B cell (primary cell): ENCODE results near the gene OSBP2. TPM values are rescaled to one million over a fixed set of nuclear protein-coding genes. Genes with fewer than 3 reads are reported as not detected.

Experiments
- ATAC-seq: fragments of 200-7000 bp; cut with Tn5 transposase; one replicate; pipeline ENCODE4 v1.10.0; 2021; ENCODE audit warnings: low read depth, mild to moderate bottlenecking, moderate number of reproducible peaks, moderate library complexity
- CTCF ChIA-PET: fragments of 350-600 bp; sonication (Branson Sonifier 250); formaldehyde crosslinking; loops from one replicate; lab custom pipeline; 2021; ENCODE audit warnings: antibody characterized with exemption, inconsistent platforms; lab: Charles Lee
- POLR2A ChIA-PET: fragments of 350-600 bp; sonication (Branson Sonifier 250); formaldehyde crosslinking; loops from one replicate; lab custom pipeline; 2021; ENCODE audit warnings: antibody characterized with exemption; lab: Charles Lee
- DNase-seq: peaks from one replicate; pipeline ENCODE4 v3.0.0; 2013
- H2AFZ ChIP-seq: 2 replicates; pipeline ENCODE4 v1.6.1; 2012; ENCODE audit warnings: mild to moderate bottlenecking, low read depth, low read length; ENCODE audit not compliant: insufficient read depth, poor library complexity, severe bottlenecking
- H3K27ac ChIP-seq, 2 donors: 1 replicate in 1 of 2; 2 replicates in 1 of 2; pipeline ENCODE4 v1.5.1; 2012 to 2013; ENCODE audit warnings: low read length in 2 of 2, mild to moderate bottlenecking in 2 of 2, moderate library complexity in 1 of 2
- H3K27me3 ChIP-seq, 4 experiments: fragments of 200-600 bp in 1 of 4; sonication (generic) in 1 of 4; replicated peaks in 1 of 4; 1 replicate in 2 of 4; 2 replicates in 2 of 4; pipeline versions ENCODE4 v1.6.1 to v1.7.0; 2013 to 2016; ENCODE audit warnings: low read length in 3 of 4, mild to moderate bottlenecking in 2 of 4, mixed read lengths in 1 of 4, moderate library complexity in 1 of 4; ENCODE audit not compliant: insufficient read depth in 4 of 4, control insufficient read depth in 3 of 4; ENCODE audit errors: control extremely low read depth in 1 of 4
- H3K36me3 ChIP-seq, 2 experiments: replicated peaks in 1 of 2; 1 replicate in 1 of 2; 2 replicates in 1 of 2; pipeline versions ENCODE4 v1.6.1 to v1.7.1; 2013; ENCODE audit warnings: low read length in 1 of 2; ENCODE audit not compliant: insufficient read depth in 2 of 2, control insufficient read depth in 1 of 2; ENCODE audit errors: control extremely low read depth in 1 of 2, extremely low read depth in 1 of 2
- H3K4me1 ChIP-seq, 2 donors: fragments of 200-600 bp in 1 of 2; sonication (generic) in 1 of 2; 1 replicate in 1 of 2; 2 replicates in 1 of 2; pipeline versions ENCODE4 v1.5.1 to v1.6.1; 2013 to 2017; ENCODE audit warnings: low read length in 2 of 2; ENCODE audit not compliant: control insufficient read depth in 2 of 2, insufficient read depth in 2 of 2
- H3K4me2 ChIP-seq: replicated peaks from 2 replicates; pipeline ENCODE3; 2012; ENCODE audit warnings: mild to moderate bottlenecking, low read depth, low read length; ENCODE audit not compliant: poor library complexity, severe bottlenecking
- H3K4me3 ChIP-seq, 5 experiments: fragments of 200-600 bp in 1 of 5; sonication (generic) in 1 of 5; 1 replicate in 3 of 5; 2 replicates in 2 of 5; pipeline versions ENCODE4 v1.5.1 to v1.7.0; 2011 to 2016; ENCODE audit warnings: low read length in 4 of 5, mild to moderate bottlenecking in 4 of 5, low read depth in 2 of 5, control low read depth in 1 of 5, moderate library complexity in 1 of 5; ENCODE audit not compliant: insufficient read depth in 1 of 5; ENCODE audit errors: control extremely low read depth in 1 of 5, extremely low read depth in 1 of 5
- H3K79me2 ChIP-seq: fragments of 200-600 bp; sonication (generic); one replicate; pipeline ENCODE4 v1.6.0; 2016; ENCODE audit warnings: low read length; ENCODE audit not compliant: control insufficient read depth, insufficient read depth
- H3K9ac ChIP-seq: fragments of 200-600 bp; sonication (generic); 2 replicates; pipeline ENCODE4 v1.6.1; 2017; ENCODE audit warnings: mild to moderate bottlenecking, low read length, moderate library complexity
- H3K9me3 ChIP-seq, 3 donors: one replicate each; pipeline versions ENCODE4 v1.6.1 to v1.7.1; 2013; ENCODE audit warnings: low read length in 2 of 3; ENCODE audit not compliant: control insufficient read depth in 2 of 3, insufficient read depth in 1 of 3; ENCODE audit errors: control extremely low read depth in 1 of 3
- H4K20me1 ChIP-seq: 2 replicates; pipeline ENCODE4 v1.6.0; 2012; ENCODE audit warnings: mild to moderate bottlenecking, low read length; ENCODE audit not compliant: insufficient read depth, control insufficient read depth, poor library complexity, severe bottlenecking
- H3K27ac Mint-ChIP-seq: one replicate; pipeline ENCODE4 v1.8.0; 2021; ENCODE audit warnings: mixed read lengths
- H3K27me3 Mint-ChIP-seq: one replicate; pipeline ENCODE4 v1.8.0; 2021; ENCODE audit warnings: mixed read lengths
- H3K4me1 Mint-ChIP-seq: one replicate; pipeline ENCODE4 v1.8.0; 2021; ENCODE audit warnings: mixed read lengths
- H3K4me3 Mint-ChIP-seq: one replicate; pipeline ENCODE4 v1.8.0; 2021; ENCODE audit warnings: mixed read lengths
- H3K9me3 Mint-ChIP-seq: one replicate; pipeline ENCODE4 v1.8.0; 2022; ENCODE audit warnings: mixed read lengths; ENCODE audit not compliant: insufficient read depth
- CTCF ChIP-seq: fragments of 200-600 bp; IDR thresholded peaks from one replicate; pipeline ENCODE4 v1.8.0; 2022; ENCODE audit warnings: antibody characterized with exemption, mild to moderate bottlenecking
- EZH2 ChIP-seq: IDR thresholded peaks from 2 replicates; pipeline ENCODE4 v1.6.1; 2012; ENCODE audit warnings: borderline replicate concordance, low read depth, mild to moderate bottlenecking, moderate library complexity, low read length; ENCODE audit not compliant: insufficient read depth, poor library complexity, severe bottlenecking
- WGBS: methylation state at CpG from one replicate; pipeline ENCODE4 v1.1.5; 2013; ENCODE audit warnings: missing lambda C conversion rate; ENCODE audit not compliant: insufficient coverage; 5-methylcytosine and 5-hydroxymethylcytosine counted together
- intact Hi-C: fragments of 100-400 bp; cut with micrococcal nuclease; formaldehyde crosslinking; loops from one replicate; pipeline ENCODE4 v1.10.0; 2022
- polyA plus RNA-seq: library from polyadenylated mRNA; depleted of rRNA; stranded (reverse); fragments of >200 nt; gene quantifications from 2 replicates; pipeline ENCODE4 v1.2.3, GENCODE V29; 2012
- total RNA-seq, 2 donors: library from RNA; stranded (reverse); fragments of 120-200 nt in 1 of 2; gene quantifications; 1 replicate in 1 of 2; 2 replicates in 1 of 2; pipeline versions ENCODE4 v1.2.3 to v1.2.4, GENCODE V29; 2013 to 2022

Gene OSBP2
- total and polyA plus RNA-seq, 2 donors (not counting 1 experiment from before 2014, with no cell fraction given) = 0.10 to 1.0 TPM

- 100% methylated on average over 3 of the region's 4 CpGs for WGBS
- Histone ChIP-seq H2AFZ (no peak overlapping the region), H3K9me3 (peaks cover 0 to 6% (median 0%) of the 10 kb centered on the region in 3 donors), H3K36me3 (no peaks in the 10 kb centered on the region), H3K4me1 (no peaks in the 10 kb centered on the region), H3K9ac (no peak overlapping the region), H3K4me2 (no peak overlapping the region), H3K79me2 (no peaks in the 10 kb centered on the region), H4K20me1 (no peaks in the 10 kb centered on the region), H3K27me3 (peaks cover 0 to 2% (median 0%) of the 10 kb centered on the region in 4 experiments), H3K4me3 (no peak overlapping the region), H3K27ac (no peak overlapping the region)
- DNase-seq (no peak), ATAC-seq (no peak)
- Mint-ChIP-seq H3K4me1 (no peaks in the 10 kb centered on the region), H3K4me3 (no peak overlapping the region), H3K27ac (no peak overlapping the region), H3K27me3 (peaks cover 15% of the 10 kb centered on the region), H3K9me3 (peaks cover 4% of the 10 kb centered on the region)
- ChIA-PET POLR2A (no interaction called here), CTCF (interaction anchor here (1.0 to 2.6 kb wide), 7 partner anchors 9 to 309 kb away, joined by 3 to 46 read pairs (median 3); partner anchors contain the start of gene SLC35E4)
- intact Hi-C loops = no loop called here
- TF ChIP-seq EZH2 = no peak
- no peak for TF ChIP-seq CTCF
These were observed 59.8 kb downstream of the OSBP2 start for GRCh38 chr22:30754521-30754920.

- H3K27me3 Mint-ChIP-seq = peaks cover 16% of the 10 kb centered on the region
- ChIA-PET POLR2A (interaction anchor here (0.9 kb wide), 1 partner anchor 120 kb away, joined by 4 read pairs; no protein-coding TSS in a partner anchor), CTCF (interaction anchor here (0.5 to 2.6 kb wide), 10 partner anchors 8 to 310 kb away, joined by 3 to 46 read pairs (median 3); partner anchors contain the start of genes SLC35E4 and TCN2)
- peaks cover 0 to 6% (median 0%) of the 10 kb centered on the region in 3 donors for H3K9me3 ChIP-seq
- intact Hi-C loops = no loop called here
- H3K4me2 ChIP-seq = no peak overlapping the region
- no peaks in the 10 kb centered on the region for H4K20me1 ChIP-seq
- no peaks in the 10 kb centered on the region for H3K36me3 ChIP-seq
- DNase-seq (peak; percentile 42), ATAC-seq (no peak)
- H3K4me3 ChIP-seq = no peak overlapping the region
- no peak overlapping the region for H3K27ac ChIP-seq
- WGBS = 56% methylated on average over 7 of the region's 8 CpGs
- peaks cover 0 to 2% (median 0%) of the 10 kb centered on the region in 4 experiments for H3K27me3 ChIP-seq
- no peaks in the 10 kb centered on the region for H3K79me2 ChIP-seq
- no peak overlapping the region for H3K27ac Mint-ChIP-seq
- no peaks in the 10 kb centered on the region for H3K4me1 ChIP-seq
- H3K4me1 Mint-ChIP-seq = no peaks in the 10 kb centered on the region
- no peak overlapping the region for H2AFZ ChIP-seq
- H3K9ac ChIP-seq = no peak overlapping the region
- peaks cover 4% of the 10 kb centered on the region for H3K9me3 Mint-ChIP-seq
- TF ChIP-seq EZH2 (no peak), CTCF (no peak)
- no peak overlapping the region for H3K4me3 Mint-ChIP-seq
These were observed 60.5 kb downstream of the OSBP2 start for GRCh38 chr22:30754971-30755758.
